K562 (cell line): ENCODE results near the gene DEDD2. TPM values are rescaled to one million over a fixed set of nuclear protein-coding genes. Genes with fewer than 3 reads are reported as not detected.

ENCODE experiments used
- CLOCK ChIP-seq: fragments of 250-450 bp; sonication (Bioruptor Pico); IDR thresholded peaks from 2 replicates; pipeline ENCODE4 v1.4.0; 2020; ENCODE audit warnings: mild to moderate bottlenecking, moderate library complexity, borderline replicate concordance
- FOXA1 ChIP-seq: fragments of 450-650 bp; IDR thresholded peaks from 2 replicates; pipeline ENCODE4 v1.6.1; 2016; ENCODE audit warnings: mild to moderate bottlenecking, borderline replicate concordance
- HINFP ChIP-seq: fragments of 450-650 bp; conservative IDR thresholded peaks from 2 replicates; pipeline ENCODE4 v1.6.1; 2016; ENCODE audit warnings: missing genetic modification characterization, low read depth, mild to moderate bottlenecking, control low read depth, missing compliant biosample characterization
- KAT8 ChIP-seq: fragments of 450-650 bp; IDR thresholded peaks from 2 replicates; pipeline ENCODE4 v1.6.1; 2016; ENCODE audit warnings: low read depth, mild to moderate bottlenecking
- PBX2 ChIP-seq, 2 experiments: IDR thresholded peaks in 1 of 2; conservative IDR thresholded peaks in 1 of 2; 2 replicates each; pipeline ENCODE4 v1.6.1; 2016; ENCODE audit warnings: low read depth in 2 of 2, mild to moderate bottlenecking in 1 of 2, missing compliant biosample characterization in 1 of 2, missing genetic modification characterization in 1 of 2, moderate library complexity in 1 of 2
- RBM39 ChIP-seq: fragments of 200-400 bp; formaldehyde crosslinking; optimal IDR thresholded peaks from 2 replicates; pipeline ENCODE3; 2018; ENCODE audit warnings: low read depth, low read length
- SP1 ChIP-seq: sonication (generic); formaldehyde crosslinking; IDR thresholded peaks from 2 replicates; pipeline ENCODE4 v1.8.1; 2022; ENCODE audit warnings: mild to moderate bottlenecking, missing genetic modification reagents
- TRIM24 ChIP-seq, 2 experiments: fragments of 450-650 bp; IDR thresholded peaks; 2 replicates each; pipeline ENCODE4 v1.6.1; 2016
- ZBTB11 ChIP-seq, 3 experiments: fragments of 200-800 bp in 1 of 3; fragments of 250-450 bp in 1 of 3; fragments of 450-650 bp in 1 of 3; sonication (Bioruptor Pico) in 1 of 3; sonication (Bioruptor generic) in 1 of 3; formaldehyde crosslinking in 1 of 3; IDR thresholded peaks; 2 replicates each; pipeline versions ENCODE4 v1.6.1 to v1.8.0; 2016 to 2022; ENCODE audit warnings: mild to moderate bottlenecking in 2 of 3, missing genetic modification characterization in 2 of 3, missing compliant biosample characterization in 1 of 3, moderate library complexity in 1 of 3
- ZNF143 ChIP-seq: sonication (generic); formaldehyde crosslinking; IDR thresholded peaks from 2 replicates; pipeline ENCODE4 v1.9.0; 2022; ENCODE audit warnings: mild to moderate bottlenecking, missing genetic modification reagents
- ZNF699 ChIP-seq: fragments of 250-450 bp; sonication (Bioruptor Pico); IDR thresholded peaks from 2 replicates; pipeline ENCODE4 v1.8.0; 2021; ENCODE audit warnings: mild to moderate bottlenecking, moderate library complexity; ENCODE audit not compliant: insufficient replicate concordance
- ZNF740 ChIP-seq, 3 experiments: fragments of 200-800 bp in 1 of 3; sonication (Bioruptor generic) in 1 of 3; sonication (generic) in 1 of 3; formaldehyde crosslinking in 1 of 3; IDR thresholded peaks; 2 replicates each; pipeline versions ENCODE4 v1.6.1 to v1.8.0; 2016 to 2022; ENCODE audit warnings: mild to moderate bottlenecking in 2 of 3, missing compliant biosample characterization in 2 of 3, missing genetic modification characterization in 2 of 3, missing genetic modification reagents in 1 of 3
- polyA plus RNA-seq, 8 experiments: library from polyadenylated mRNA; depleted of rRNA in 4 of 8; stranded (reverse) in 5 of 8; unstranded in 3 of 8; fragments of >200 nt; fragmentation: Nextera tagmentation in 2 of 8; fragmentation: Illumina TruSeq in 1 of 8; extraction: Ambion mirVana in 2 of 8; extraction: Trizol in 1 of 8; gene quantifications; 2 replicates each; pipeline versions ENCODE4 v1.2.1 to v1.2.3, GENCODE V29; 2011 to 2014; ENCODE audit warnings: inconsistent platforms in 1 of 8, missing spikeins in 1 of 8
- total RNA-seq, 7 experiments: library from RNA; depleted of rRNA in 6 of 7; stranded (reverse); fragments of >200 nt in 6 of 7; fragmentation: Illumina TruSeq in 2 of 7; extraction: Trizol in 2 of 7; gene quantifications; 2 replicates each; pipeline versions ENCODE4 v1.2.1 to v1.2.3, GENCODE V29; 2011 to 2021; ENCODE audit warnings: low replicate concordance in 1 of 7

DEDD2 gene
- total and polyA plus RNA-seq, 9 of the 15 experiments (the other 6 are each of a cell fraction or from before 2014, with no cell fraction given): 4.3 to 43.0 (median 29.2) TPM

GRCh38 chr19:42219812-42220750, 2.6 kb upstream of the DEDD2 start, which contains the start of gene ZNF526 (continued):
- TF ChIP-seq PBX2 (CRISPR knock-in tag; IDR thresholded peaks at IDR 0.05; ENCODE audit: low read depth): no peak
- TF ChIP-seq PBX2 (tag; conservative IDR thresholded peaks at IDR 0.05; ENCODE audit: low read depth): no peak
- no peak for TF ChIP-seq KAT8
- TF ChIP-seq TRIM24 (IDR thresholded peaks at IDR 0.05): no peak
- no peak for TF ChIP-seq HINFP
- TF ChIP-seq CLOCK (CRISPR knock-in tag): no peak
- no peak for TF ChIP-seq ZNF740 (CRISPR knock-in tag; IDR thresholded peaks at IDR 0.05)
- no peak for TF ChIP-seq ZNF740 (tag; IDR thresholded peaks at IDR 0.05)
- no peak for TF ChIP-seq RBM39
- peak; percentile 87 for TF ChIP-seq SP1 (CRISPR knock-in tag)
- TF ChIP-seq ZNF143: no peak
- TF ChIP-seq FOXA1: no peak
- no peak for TF ChIP-seq ZNF699 (CRISPR knock-in tag)
- 0 out of 6 replicates have a peak, but pooled peaks of 1 of the 3 experiments have one; percentile 40 for TF ChIP-seq ZBTB11 (CRISPR knock-in tag; IDR thresholded peaks at IDR 0.05)
